Ovary (tissue), 3 donors: Measurements from ENCODE around the gene TXNL1.

Source experiments
- CTCF ChIP-seq, 3 donors: fragments of 450-650 bp in 2 of 3; fragments of 200-600 bp in 1 of 3; IDR thresholded peaks; one replicate each; pipeline versions ENCODE4 v1.5.1 to v1.8.0; 2016 to 2022; ENCODE audit warnings: antibody characterized with exemption in 3 of 3, mild to moderate bottlenecking in 1 of 3
- EP300 ChIP-seq: sonication (generic); formaldehyde crosslinking; IDR thresholded peaks from one replicate; pipeline ENCODE4 v1.6.1; 2017; ENCODE audit warnings: antibody characterized with exemption
- POLR2A ChIP-seq: fragments of 450-650 bp; IDR thresholded peaks from one replicate; pipeline ENCODE4 v1.6.1; 2017; ENCODE audit warnings: antibody characterized with exemption, mild to moderate bottlenecking, moderate library complexity
- donor health status: DM: no; HTN: no; CAD: no.

DNA sequence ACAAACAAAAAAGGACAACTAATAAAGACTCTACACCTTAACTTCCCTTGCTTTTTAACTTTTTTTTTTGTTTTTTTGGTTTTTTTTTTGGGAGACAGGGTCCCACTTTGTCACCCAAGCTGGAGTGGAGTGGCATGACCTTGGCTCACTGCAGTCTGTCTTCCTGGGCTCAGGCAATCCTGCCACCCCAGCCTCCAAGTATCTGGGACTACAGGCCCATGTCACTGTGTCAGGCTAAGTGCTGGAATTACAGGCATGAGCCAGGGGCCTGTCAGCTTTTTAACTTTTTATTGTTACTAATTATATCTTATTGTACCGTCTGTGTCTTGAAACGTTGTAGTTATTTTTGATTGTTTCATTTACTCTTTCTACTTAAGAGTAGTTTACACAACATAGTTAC, 38.2 kb upstream of the TXNL1 start:
- no peak for TF ChIP-seq POLR2A
- no peak for TF ChIP-seq CTCF (IDR thresholded peaks at IDR 0.05)
- TF ChIP-seq EP300: no peak
